ENCODE data around the gene KLHL25.

The KLHL25 gene

DNA sequence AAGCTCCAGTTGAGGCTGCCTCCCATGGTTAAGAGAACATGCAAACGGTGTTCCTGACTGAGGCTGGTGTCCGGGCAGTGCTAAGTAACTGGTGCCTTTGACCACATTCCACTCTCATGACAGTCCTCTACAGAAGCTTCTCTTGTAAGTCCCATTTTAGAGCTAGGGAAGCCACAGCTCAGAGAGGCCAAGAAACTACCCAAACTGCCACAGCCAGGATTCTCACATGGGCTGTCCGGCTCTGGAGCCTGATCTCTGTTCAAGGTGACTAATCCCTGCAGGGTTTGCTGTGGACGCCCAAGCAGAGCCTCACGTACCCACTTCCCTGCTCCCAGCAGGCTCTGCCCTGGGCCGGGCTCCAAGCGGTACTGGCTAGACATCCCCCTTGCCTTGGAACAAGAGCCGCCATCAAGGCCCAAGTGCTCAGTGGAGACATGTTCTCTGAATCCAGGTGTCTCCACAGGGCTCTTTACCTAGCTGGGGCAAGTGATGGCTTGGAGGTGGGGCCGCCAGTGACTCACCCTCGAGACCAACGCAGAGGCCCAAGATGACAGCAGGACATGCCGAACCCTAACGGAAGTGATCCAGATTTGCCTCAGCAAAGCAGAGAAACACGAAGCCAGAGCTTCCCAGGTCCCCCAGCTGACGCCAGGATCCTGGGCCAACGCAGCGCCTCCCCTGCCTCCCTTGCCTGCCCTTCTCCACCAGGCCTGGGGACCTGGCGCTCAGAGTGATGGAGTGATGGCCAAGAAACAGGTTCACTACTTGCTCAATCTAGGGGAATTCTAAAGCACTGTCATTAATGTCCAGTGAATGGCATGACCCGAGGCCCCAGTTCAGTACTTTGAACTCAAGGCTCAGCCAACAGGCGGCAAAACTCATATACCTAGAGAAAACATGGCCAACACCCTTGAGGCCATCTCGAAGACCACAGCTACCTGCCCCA is 24.4 kb downstream of the KLHL25 start:
- TF ChIP-seq CTCF (IDR thresholded peaks at IDR 0.05): no peak

DNA sequence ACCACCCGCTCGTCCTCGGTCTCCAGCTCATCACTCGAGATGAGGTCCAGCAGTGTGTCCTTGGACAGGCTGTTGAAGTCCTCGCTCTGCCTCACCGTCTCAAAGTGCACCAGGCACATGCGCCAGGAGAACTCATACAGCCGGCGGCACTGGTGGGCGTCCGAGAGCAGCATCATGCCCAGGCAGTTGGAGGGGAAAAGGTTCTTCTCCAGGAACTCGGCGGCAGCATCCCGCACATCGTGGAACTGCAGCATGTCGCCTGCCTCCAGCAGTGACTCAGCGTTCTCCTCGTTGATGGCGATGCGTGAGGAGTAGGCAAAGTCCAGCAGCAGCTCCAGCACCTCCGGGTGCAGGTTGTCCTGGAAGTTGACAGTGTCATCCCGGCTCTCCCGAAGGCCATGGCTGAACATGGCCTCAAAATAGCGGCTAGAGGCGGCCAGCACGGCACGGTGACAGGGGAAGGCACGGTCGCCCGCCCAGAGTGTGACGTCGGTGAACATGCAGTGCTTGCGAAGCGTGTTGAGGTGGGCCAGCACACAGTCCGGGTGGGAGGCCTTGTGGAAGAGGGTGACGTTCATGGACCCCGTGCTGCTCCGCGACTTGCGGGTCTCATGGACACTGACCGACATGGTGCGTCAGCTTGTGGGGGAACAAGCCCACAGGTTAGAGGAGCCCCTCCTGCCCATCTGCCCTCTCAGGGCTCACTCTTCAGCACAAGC is 25.4 kb downstream of the KLHL25 start:
- no peak for TF ChIP-seq CTCF (IDR thresholded peaks at IDR 0.05)

GRCh38 chr15:85768595-85769168 is 26.0 kb downstream of the KLHL25 start:
- TF ChIP-seq CTCF (IDR thresholded peaks at IDR 0.05): no peak

GRCh38 chr15:85767785-85768529 is 26.8 kb downstream of the KLHL25 start:
- TF ChIP-seq CTCF (IDR thresholded peaks at IDR 0.05): no peak

DNA sequence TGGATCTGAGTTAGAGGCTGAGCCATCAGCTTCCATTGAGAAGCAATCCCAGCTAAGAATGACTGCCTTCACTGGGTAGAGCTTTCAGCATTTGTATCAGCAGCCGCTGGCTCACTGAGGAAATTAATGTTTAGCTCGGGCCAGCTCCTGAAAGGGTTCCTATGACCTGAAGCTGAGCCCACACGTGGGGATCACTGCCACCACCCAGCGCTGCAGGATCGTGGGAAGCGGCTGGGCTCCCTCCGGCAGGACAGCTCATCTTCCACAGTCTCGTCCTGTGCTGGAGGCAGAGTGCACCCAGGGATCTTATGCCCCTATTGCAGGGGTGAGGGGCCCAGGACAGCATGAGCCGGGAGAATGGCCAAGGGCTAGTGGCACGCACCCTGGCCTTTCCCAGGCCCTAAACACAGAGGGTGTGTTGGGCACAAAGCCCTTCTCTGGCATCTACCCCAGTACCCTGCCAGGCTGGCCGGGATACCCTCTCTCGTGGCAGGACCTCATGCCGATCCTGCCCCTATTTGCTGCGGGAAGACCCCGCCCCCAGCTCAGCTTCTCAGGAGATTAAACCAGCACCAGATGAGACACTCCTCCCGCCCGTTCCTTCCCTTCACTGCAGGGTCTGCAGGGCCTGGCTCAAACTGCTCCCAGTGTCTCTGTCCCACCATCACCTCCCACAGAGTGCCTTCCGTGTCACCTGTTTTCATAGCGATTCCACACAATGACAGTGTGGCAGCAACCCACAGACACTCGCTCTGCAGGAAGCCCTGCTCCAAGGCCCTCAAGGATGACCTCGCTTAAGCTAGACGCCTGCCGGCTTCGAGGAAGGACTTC is 28.5 kb downstream of the KLHL25 start:
- TF ChIP-seq CTCF (IDR thresholded peaks at IDR 0.05): no peak

GRCh38 chr15:85764649-85765277 is 30.0 kb downstream of the KLHL25 start:
- no peak for TF ChIP-seq CTCF (IDR thresholded peaks at IDR 0.05)

All from LNCAP (cell line).